Head of caudate nucleus (tissue), 42 donors: ENCODE results near the gene BCL3.
"Not testable (repeated sequence)": the region's sequence is repeated elsewhere in the genome, so short reads cannot be mapped to it uniquely, and the experiment has no call there.

Experiments
- DNase-seq, 42 donors: peaks; one replicate each; pipeline versions ENCODE4 v3.0.0 to v3.0.0-alpha.2; 2020 to 2021; ENCODE audit warnings: mixed read lengths in 7 of 42
- intact Hi-C: fragments of 100-400 bp; cut with DNase I; formaldehyde crosslinking; loops from one replicate; pipeline ENCODE4 v1.15.0; 2022

The BCL3 gene

GRCh38 chr19:44719262-44719701, 29.2 kb upstream of the BCL3 start:
- intact Hi-C loops: no loop called here
- no peak for DNase-seq

- intact Hi-C loops: not testable (repeated sequence)
Observed at GRCh38 chr19:44720396-44720795, 28.1 kb upstream of the BCL3 start.

GRCh38 chr19:44720945-44721344, 27.6 kb upstream of the BCL3 start:
- DNase-seq: no peak

More at GRCh38 chr19:44720396-44720795, 28.1 kb upstream of the BCL3 start:
- not testable (repeated sequence) for DNase-seq

GRCh38 chr19:44721369-44721768, 27.1 kb upstream of the BCL3 start:
- intact Hi-C loops, DNase-seq: not testable (repeated sequence)

More at GRCh38 chr19:44720945-44721344, 27.6 kb upstream of the BCL3 start:
- intact Hi-C loops: no loop called here

- peak in 3 of 42 donors; percentile 8 to 36 (median 17) for DNase-seq
- intact Hi-C loops: no loop called here
Observed at GRCh38 chr19:44722131-44723121, 26.1 kb upstream of the BCL3 start.

- no peak for DNase-seq
- intact Hi-C loops: no loop called here
Observed at GRCh38 chr19:44723299-44723951, 25.1 kb upstream of the BCL3 start.

- peak; percentile 55 to 88 (median 75) for DNase-seq
- intact Hi-C loops: loop anchor here (2.0 kb wide), 1 partner anchor 47 kb away; no protein-coding TSS in a partner anchor
Observed at GRCh38 chr19:44723952-44724319, 24.6 kb upstream of the BCL3 start.

GRCh38 chr19:44725251-44725650, 23.3 kb upstream of the BCL3 start:
- no peak for DNase-seq
- intact Hi-C loops: loop anchor here (2.0 kb wide), 1 partner anchor 46 kb away; no protein-coding TSS in a partner anchor

- DNase-seq: no peak
- intact Hi-C loops: loop anchor here (2.0 kb wide), 1 partner anchor 45 kb away; no protein-coding TSS in a partner anchor
Observed at GRCh38 chr19:44725684-44726083, 22.8 kb upstream of the BCL3 start.

GRCh38 chr19:44726465-44726864, 22.0 kb upstream of the BCL3 start:
- DNase-seq: no peak
- intact Hi-C loops: no loop called here

- no peak for DNase-seq
- intact Hi-C loops: no loop called here
Observed at GRCh38 chr19:44728178-44728577, 20.3 kb upstream of the BCL3 start.

- DNase-seq: no peak
- intact Hi-C loops: no loop called here
Observed at GRCh38 chr19:44729516-44730033, 18.9 kb upstream of the BCL3 start.

GRCh38 chr19:44731081-44731480, 17.4 kb upstream of the BCL3 start:
- DNase-seq: no peak
- intact Hi-C loops: no loop called here

- intact Hi-C loops: no loop called here
- no peak for DNase-seq
Observed at GRCh38 chr19:44731622-44732021, 16.9 kb upstream of the BCL3 start.

- intact Hi-C loops: no loop called here
- no peak for DNase-seq
Observed at GRCh38 chr19:44732235-44733014, 16.1 kb upstream of the BCL3 start.

GRCh38 chr19:44734357-44734756, 14.2 kb upstream of the BCL3 start:
- no peak for DNase-seq
- intact Hi-C loops: no loop called here

GRCh38 chr19:44735011-44735410, 13.5 kb upstream of the BCL3 start:
- intact Hi-C loops: no loop called here

GRCh38 chr19:44737238-44738071, 11.1 kb upstream of the BCL3 start:
- DNase-seq: no peak
- intact Hi-C loops: no loop called here

More at GRCh38 chr19:44735011-44735410, 13.5 kb upstream of the BCL3 start:
- no peak for DNase-seq
